Keratinocyte (primary cell): ENCODE results near the gene SESN3. TPM values are rescaled to one million over a fixed set of nuclear protein-coding genes. Genes with fewer than 3 reads are reported as not detected.

Experiments
- DNase-seq: peaks from one replicate; pipeline ENCODE4 v3.0.0-alpha.2; 2011; ENCODE audit warnings: low read depth, missing footprints, low spot score
- FAIRE-seq: peaks from 2 replicates; lab custom pipeline; 2011; peaks lifted over from hg19 to GRCh38; lab: Jason Lieb, UNC
- H2AFZ ChIP-seq: 2 replicates; pipeline ENCODE4 v1.6.0; 2012; ENCODE audit warnings: low read length, control low read depth, inconsistent platforms; ENCODE audit not compliant: control insufficient read depth
- H3K27ac ChIP-seq: 2 replicates; pipeline ENCODE4 v1.5.1; 2011; ENCODE audit warnings: low read length; ENCODE audit not compliant: control insufficient read depth, insufficient read depth
- H3K27me3 ChIP-seq: 3 replicates; pipeline ENCODE4 v1.6.0; 2011; ENCODE audit warnings: low read length; ENCODE audit not compliant: control insufficient read depth, insufficient read depth; ENCODE audit errors: extremely low read depth
- H3K36me3 ChIP-seq, 2 experiments: 2 replicates in 1 of 2; 3 replicates in 1 of 2; pipeline ENCODE4 v1.5.1; 2011; ENCODE audit warnings: low read length in 2 of 2, mild to moderate bottlenecking in 1 of 2; ENCODE audit not compliant: control insufficient read depth in 2 of 2, insufficient read depth in 2 of 2; ENCODE audit errors: extremely low read depth in 1 of 2
- H3K4me1 ChIP-seq: 3 replicates; pipeline ENCODE4 v1.5.1; 2011; ENCODE audit warnings: low read length; ENCODE audit not compliant: control insufficient read depth, insufficient read depth; ENCODE audit errors: extremely low read depth
- H3K4me2 ChIP-seq: 3 replicates; pipeline ENCODE4 v1.6.0; 2011; ENCODE audit warnings: low read depth, low read length; ENCODE audit not compliant: control insufficient read depth, insufficient read depth; ENCODE audit errors: extremely low read depth
- H3K4me3 ChIP-seq, 3 experiments: fragments of 200-600 bp in 1 of 3; sonication (generic) in 1 of 3; 2 replicates in 2 of 3; 3 replicates in 1 of 3; pipeline ENCODE4 v1.5.1; 2011 to 2016; ENCODE audit warnings: low read length in 3 of 3, mild to moderate bottlenecking in 3 of 3, control low read depth in 2 of 3, inconsistent platforms in 1 of 3, low read depth in 1 of 3, mixed read lengths in 1 of 3, mixed run types in 1 of 3, moderate library complexity in 1 of 3; ENCODE audit not compliant: control insufficient read depth in 2 of 3, insufficient read depth in 2 of 3; ENCODE audit errors: extremely low read depth in 1 of 3
- H3K79me2 ChIP-seq: 2 replicates; pipeline ENCODE4 v1.6.0; 2012; ENCODE audit warnings: low read length; ENCODE audit not compliant: control insufficient read depth, insufficient read depth
- H3K9ac ChIP-seq: 3 replicates; pipeline ENCODE4 v1.6.0; 2011; ENCODE audit warnings: low read length; ENCODE audit not compliant: control insufficient read depth, insufficient read depth; ENCODE audit errors: extremely low read depth
- H3K9me1 ChIP-seq: 3 replicates; pipeline ENCODE4 v1.6.0; 2011; ENCODE audit warnings: low read length; ENCODE audit not compliant: control insufficient read depth, insufficient read depth; ENCODE audit errors: extremely low read depth
- H3K9me3 ChIP-seq: 2 replicates; pipeline ENCODE4 v1.5.1; 2012; ENCODE audit warnings: low read depth, low read length; ENCODE audit not compliant: control insufficient read depth
- H4K20me1 ChIP-seq: 3 replicates; pipeline ENCODE4 v1.6.0; 2011; ENCODE audit warnings: low read length; ENCODE audit not compliant: control insufficient read depth, insufficient read depth; ENCODE audit errors: extremely low read depth
- EZH2 ChIP-seq: IDR thresholded peaks from one replicate; pipeline ENCODE4 v1.6.1; 2012; ENCODE audit warnings: inconsistent platforms, mild to moderate bottlenecking, low read length, moderate library complexity
- dilution Hi-C: fragments of 300-500 bp; cut with MboI; formaldehyde crosslinking; loops from one replicate; pipeline ENCODE4 v1.7.0; 2020; ENCODE audit warnings: low sequenced_read_pairs; ENCODE audit not compliant: extremely low pct_ligation_motif_present
- polyA plus RNA-seq, 5 experiments: library from polyadenylated mRNA; depleted of rRNA in 3 of 5; stranded (reverse) in 3 of 5; stranded (forward) in 1 of 5; unstranded in 1 of 5; fragments of >200 nt; gene quantifications; 1 replicate in 1 of 5; 2 replicates in 3 of 5; 3 replicates in 1 of 5; pipeline versions ENCODE4 v1.2.1 to v1.2.3, GENCODE V29; 2011 to 2012; ENCODE audit warnings: missing spikeins in 2 of 5, low read depth in 1 of 5, low replicate concordance in 1 of 5
- TF ChIP-seq, protein P1 (sequence below), 3 experiments: IDR thresholded peaks in 1 of 3; conservative IDR thresholded peaks in 1 of 3; optimal IDR thresholded peaks in 1 of 3; 2 replicates in 2 of 3; 3 replicates in 1 of 3; pipeline versions ENCODE3 to v1.5.1; 2011; ENCODE audit warnings: low read length in 3 of 3, mild to moderate bottlenecking in 3 of 3, moderate library complexity in 2 of 3, control low read depth in 1 of 3, inconsistent platforms in 1 of 3; ENCODE audit not compliant: insufficient read depth in 2 of 3; ENCODE audit errors: extremely low read depth in 1 of 3

Gene SESN3
- polyA plus RNA-seq, 1 donor (not counting 4 experiments of a cell fraction or from before 2014, with no cell fraction given): 35.2 TPM

DNA sequence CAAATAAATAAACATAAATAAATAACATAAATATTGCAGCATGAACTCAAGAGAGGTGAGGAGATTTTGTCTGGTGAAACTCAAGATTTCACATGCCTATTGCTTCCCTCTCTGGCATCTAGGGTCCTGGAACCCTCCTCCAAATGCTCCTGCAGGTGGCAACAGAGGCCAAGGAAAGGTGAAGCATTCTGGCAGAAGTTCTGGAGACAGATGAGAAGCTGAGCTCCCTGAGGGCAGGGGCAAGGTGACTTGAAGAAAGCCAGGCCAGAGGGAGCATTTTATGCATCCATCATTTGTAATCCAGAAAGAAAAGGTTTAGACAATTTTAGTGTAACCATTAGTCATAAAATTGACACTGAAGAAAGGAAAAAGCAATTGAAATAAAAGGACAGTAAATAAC, 76.5 kb downstream of the SESN3 start:
- Histone ChIP-seq H3K36me3 (no peaks in the 10 kb centered on the region), H3K9me3 (no peaks in the 10 kb centered on the region), H3K4me1 (peaks cover 30% of the 10 kb centered on the region), H3K4me2 (no peak overlapping the region), H4K20me1 (no peaks in the 10 kb centered on the region), H2AFZ (no peak overlapping the region), H3K4me3 (no peak overlapping the region), H3K9ac (no peak overlapping the region), H3K9me1 (no peaks in the 10 kb centered on the region), H3K79me2 (no peaks in the 10 kb centered on the region), H3K27ac (no peak overlapping the region), H3K27me3 (no peaks in the 10 kb centered on the region)
- no peak for DNase-seq
- TF ChIP-seq EZH2: no peak
- TF ChIP-seq, protein P1, sequence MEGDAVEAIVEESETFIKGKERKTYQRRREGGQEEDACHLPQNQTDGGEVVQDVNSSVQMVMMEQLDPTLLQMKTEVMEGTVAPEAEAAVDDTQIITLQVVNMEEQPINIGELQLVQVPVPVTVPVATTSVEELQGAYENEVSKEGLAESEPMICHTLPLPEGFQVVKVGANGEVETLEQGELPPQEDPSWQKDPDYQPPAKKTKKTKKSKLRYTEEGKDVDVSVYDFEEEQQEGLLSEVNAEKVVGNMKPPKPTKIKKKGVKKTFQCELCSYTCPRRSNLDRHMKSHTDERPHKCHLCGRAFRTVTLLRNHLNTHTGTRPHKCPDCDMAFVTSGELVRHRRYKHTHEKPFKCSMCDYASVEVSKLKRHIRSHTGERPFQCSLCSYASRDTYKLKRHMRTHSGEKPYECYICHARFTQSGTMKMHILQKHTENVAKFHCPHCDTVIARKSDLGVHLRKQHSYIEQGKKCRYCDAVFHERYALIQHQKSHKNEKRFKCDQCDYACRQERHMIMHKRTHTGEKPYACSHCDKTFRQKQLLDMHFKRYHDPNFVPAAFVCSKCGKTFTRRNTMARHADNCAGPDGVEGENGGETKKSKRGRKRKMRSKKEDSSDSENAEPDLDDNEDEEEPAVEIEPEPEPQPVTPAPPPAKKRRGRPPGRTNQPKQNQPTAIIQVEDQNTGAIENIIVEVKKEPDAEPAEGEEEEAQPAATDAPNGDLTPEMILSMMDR (optimal IDR thresholded peaks at IDR 0.05 in 1 of 3, IDR thresholded peaks at IDR 0.05 in 1 of 3, conservative IDR thresholded peaks at IDR 0.05 in 1 of 3; ENCODE audit: extremely low read depth in 1 of 3, insufficient read depth in 2 of 3, low read length in 3 of 3): peak; percentile 55 to 82 (median 81)
- dilution Hi-C loops: no loop called here
- peak; percentile 62 for FAIRE-seq

GRCh38 chr11:95153857-95154246, 77.2 kb downstream of the SESN3 start:
- no peaks in the 10 kb centered on the region for H3K27me3 ChIP-seq
- no peaks in the 10 kb centered on the region for H3K9me1 ChIP-seq
- TF ChIP-seq, protein P1 (optimal IDR thresholded peaks at IDR 0.05 in 1 of 3, IDR thresholded peaks at IDR 0.05 in 1 of 3, conservative IDR thresholded peaks at IDR 0.05 in 1 of 3; ENCODE audit: extremely low read depth in 1 of 3, insufficient read depth in 2 of 3, low read length in 3 of 3): no peak
- TF ChIP-seq EZH2: no peak
- H3K4me1 ChIP-seq: peaks cover 37% of the 10 kb centered on the region
- no peak overlapping the region for H3K4me3 ChIP-seq
- no peaks in the 10 kb centered on the region for H3K36me3 ChIP-seq
- H3K27ac ChIP-seq: no peak overlapping the region
- H4K20me1 ChIP-seq: no peaks in the 10 kb centered on the region
- no peak for FAIRE-seq
- H3K9me3 ChIP-seq: no peaks in the 10 kb centered on the region
- H3K79me2 ChIP-seq: no peaks in the 10 kb centered on the region
- peak overlapping the region; percentile 79 for H3K4me2 ChIP-seq
- H3K9ac ChIP-seq: no peak overlapping the region
- dilution Hi-C loops: no loop called here
- peak overlapping the region; percentile 81 for H2AFZ ChIP-seq
- no peak for DNase-seq
